GM15510 (cell line): ENCODE results near the gene AAMP.

Experiments
- POLR2A ChIP-seq: IDR thresholded peaks from 3 replicates; pipeline ENCODE4 v1.6.1; 2011; ENCODE audit warnings: borderline replicate concordance; ENCODE audit not compliant: insufficient read length; ENCODE audit errors: extremely low read depth

AAMP gene

DNA sequence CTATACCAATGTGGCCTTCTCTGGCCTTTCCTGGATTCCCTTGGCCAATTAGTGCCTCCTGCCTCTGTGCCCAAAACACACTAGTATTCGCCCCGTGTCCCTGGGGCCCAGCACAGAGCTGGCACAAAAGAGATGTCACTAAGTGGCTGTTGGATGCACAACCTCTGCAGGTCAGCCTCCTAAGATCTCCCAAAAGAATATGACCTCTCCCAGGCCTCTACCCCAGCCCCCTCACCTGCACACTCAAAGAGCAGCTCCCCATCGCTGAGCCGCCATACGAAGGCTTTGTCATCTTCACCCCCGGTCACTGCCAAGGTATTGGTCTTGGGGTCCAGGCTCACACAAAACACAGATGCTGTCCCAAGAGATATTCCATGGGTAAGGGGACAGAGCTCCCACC, 2.7 kb downstream of the AAMP start:
- no peak for TF ChIP-seq POLR2A

DNA sequence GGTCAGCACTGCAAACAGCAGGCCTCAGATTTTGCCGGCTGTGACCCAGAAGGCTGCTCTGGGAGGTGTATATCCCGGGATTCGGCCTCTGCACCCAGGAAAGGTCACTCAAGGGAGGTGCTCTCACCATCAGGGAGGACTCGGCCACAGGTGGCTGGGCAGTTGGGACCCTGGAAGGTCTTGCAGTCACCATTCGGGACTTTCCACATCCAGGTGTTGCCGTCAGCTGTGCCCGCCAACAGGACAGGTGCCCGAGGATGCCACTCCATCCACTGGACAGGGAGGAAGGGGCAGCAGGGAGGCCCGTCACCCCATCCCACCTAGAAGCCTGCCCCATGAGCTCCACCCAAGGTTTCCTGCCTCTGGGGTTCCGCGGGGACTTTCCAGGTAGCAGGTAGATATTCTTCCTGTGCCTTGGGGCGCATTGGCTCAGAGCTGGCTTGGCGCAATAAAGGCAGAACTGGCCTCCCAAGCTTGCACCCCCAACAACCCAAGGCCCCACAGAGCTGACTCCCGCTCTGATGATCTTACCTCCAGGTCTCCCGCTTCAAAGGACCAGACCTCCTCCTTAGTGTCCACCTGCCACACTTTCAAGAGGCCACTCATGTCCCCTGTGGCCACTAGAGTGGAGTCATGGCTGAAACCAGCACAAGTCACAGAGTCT, 3.5 kb downstream of the AAMP start:
- no peak for TF ChIP-seq POLR2A

DNA sequence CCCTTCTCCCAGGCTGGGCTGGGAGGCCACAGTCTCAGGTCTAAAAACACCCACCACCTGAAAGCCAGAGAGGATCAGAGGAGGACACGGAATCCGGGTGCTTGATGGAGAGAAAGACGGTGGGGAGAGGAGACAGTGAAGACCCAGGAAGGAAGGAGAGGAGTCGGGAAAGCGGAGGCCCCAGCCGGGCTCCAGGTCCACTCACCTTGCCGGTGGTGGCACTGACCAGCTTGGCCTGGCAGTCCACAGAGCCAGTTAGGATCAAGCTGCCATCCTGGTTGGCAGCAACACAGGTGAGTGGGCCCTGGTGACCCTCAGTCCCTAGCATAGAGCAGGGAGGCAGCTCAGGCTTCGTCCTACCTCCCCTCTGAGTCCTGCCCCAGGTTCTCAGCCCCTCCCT, 4.3 kb downstream of the AAMP start:
- TF ChIP-seq POLR2A = no peak

DNA sequence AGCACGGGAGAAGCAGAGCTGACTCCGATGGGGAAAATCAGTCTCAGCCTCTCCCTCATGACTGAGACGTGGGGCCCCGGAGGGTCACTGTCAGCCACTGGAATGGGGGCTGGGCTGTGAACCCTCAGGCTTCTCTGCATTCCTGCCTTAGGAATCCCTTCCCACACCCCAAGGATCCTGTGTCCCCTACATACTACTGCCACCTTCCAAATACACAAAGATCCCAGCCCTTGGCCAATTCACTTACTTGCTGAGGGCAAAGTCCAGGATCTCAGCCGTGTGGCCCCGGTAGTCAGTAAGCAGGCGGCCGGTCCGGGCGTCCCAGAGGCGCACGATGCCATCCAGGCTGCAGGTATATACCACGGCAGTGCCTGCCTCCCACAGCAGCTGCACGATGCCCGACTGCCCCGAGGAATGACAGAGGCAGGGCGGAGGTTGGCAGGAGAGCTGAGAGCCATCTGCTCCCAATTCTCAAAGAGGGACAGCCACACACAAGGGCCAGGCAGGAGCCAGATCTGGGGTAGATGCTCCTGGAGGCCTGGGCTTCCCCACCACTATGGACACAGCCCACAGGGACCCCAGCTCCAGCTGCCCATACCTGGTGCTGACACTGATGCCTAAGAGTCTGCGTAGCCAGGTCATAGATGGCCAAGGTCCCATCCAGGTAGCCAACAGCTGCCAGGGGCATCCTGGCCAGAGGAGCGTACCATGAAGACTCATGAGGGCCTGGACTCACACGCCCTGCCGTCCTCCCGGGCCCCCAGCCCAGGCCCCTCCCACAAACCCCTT, 5.0 kb downstream of the AAMP start:
- TF ChIP-seq POLR2A = no peak

DNA sequence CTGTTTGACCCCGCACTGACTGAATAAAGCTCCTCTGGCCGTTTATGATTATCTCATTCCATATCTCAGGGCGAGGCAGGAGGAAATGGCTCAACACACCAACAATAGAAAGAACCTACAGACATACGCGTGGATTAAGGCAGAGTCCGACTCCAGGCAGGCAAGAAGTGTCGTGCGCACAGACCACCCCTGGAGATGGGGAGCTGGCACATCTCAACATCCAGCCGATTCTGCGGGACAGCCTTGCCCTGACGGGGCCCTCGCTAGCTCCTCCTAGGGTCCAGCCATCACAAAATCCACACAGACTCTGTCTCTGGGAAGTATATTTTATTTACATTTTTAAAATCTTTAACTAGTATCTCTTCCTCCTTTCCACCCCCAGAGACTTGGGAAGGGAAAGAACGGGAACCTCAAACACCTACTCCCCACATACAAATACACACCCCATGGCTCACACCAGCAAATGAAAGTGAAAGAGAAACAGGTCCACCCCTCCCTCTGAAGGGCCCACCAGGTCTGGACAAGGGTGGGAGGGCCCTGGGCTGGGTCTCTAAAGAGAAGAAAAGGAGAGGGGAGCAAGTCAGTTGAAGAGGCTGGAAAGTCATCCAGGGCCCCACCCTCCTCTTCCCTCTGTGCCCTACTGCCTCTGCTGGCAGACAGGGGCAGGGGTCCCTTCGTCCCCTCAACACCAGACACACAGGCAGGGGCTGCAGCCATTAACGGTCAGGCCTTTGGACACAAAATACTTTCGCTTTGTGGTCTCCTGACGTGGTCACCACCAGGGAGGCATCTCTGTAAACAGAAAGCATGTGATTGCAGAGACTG, 5.9 kb downstream of the AAMP start:
- no peak for TF ChIP-seq POLR2A

DNA sequence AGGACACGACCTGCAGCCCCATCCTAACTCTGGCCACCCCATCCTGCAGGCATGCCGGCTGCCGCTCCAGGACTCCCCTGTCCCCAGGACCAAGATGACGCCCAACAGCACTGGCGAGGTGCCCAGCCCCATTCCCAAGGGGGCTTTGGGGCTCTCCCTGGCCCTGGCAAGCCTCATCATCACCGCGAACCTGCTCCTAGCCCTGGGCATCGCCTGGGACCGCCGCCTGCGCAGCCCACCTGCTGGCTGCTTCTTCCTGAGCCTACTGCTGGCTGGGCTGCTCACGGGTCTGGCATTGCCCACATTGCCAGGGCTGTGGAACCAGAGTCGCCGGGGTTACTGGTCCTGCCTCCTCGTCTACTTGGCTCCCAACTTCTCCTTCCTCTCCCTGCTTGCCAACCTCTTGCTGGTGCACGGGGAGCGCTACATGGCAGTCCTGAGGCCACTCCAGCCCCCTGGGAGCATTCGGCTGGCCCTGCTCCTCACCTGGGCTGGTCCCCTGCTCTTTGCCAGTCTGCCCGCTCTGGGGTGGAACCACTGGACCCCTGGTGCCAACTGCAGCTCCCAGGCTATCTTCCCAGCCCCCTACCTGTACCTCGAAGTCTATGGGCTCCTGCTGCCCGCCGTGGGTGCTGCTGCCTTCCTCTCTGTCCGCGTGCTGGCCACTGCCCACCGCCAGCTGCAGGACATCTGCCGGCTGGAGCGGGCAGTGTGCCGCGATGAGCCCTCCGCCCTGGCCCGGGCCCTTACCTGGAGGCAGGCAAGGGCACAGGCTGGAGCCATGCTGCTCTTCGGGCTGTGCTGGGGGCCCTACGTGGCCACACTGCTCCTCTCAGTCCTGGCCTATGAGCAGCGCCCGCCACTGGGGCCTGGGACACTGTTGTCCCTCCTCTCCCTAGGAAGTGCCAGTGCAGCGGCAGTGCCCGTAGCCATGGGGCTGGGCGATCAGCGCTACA, 7.0 kb downstream of the AAMP start:
- TF ChIP-seq POLR2A = no peak

DNA sequence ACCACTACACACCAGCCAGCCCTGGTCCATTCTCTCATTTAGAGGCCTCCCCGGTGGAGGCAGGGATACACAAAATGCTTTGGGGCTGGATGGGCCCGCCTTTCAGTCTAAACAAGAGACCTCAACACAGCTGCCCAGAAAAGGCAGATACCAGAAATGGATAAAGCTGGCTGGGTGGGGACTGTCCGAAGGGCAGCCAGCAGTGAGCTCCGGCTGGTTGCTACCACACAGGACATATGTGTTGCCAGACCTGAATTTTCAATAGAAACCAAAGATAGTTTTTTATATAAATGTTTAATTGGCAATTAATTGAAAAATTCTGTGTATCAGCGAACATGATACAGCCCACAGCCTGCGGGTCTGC, 7.7 kb downstream of the AAMP start:
- TF ChIP-seq POLR2A = no peak

DNA sequence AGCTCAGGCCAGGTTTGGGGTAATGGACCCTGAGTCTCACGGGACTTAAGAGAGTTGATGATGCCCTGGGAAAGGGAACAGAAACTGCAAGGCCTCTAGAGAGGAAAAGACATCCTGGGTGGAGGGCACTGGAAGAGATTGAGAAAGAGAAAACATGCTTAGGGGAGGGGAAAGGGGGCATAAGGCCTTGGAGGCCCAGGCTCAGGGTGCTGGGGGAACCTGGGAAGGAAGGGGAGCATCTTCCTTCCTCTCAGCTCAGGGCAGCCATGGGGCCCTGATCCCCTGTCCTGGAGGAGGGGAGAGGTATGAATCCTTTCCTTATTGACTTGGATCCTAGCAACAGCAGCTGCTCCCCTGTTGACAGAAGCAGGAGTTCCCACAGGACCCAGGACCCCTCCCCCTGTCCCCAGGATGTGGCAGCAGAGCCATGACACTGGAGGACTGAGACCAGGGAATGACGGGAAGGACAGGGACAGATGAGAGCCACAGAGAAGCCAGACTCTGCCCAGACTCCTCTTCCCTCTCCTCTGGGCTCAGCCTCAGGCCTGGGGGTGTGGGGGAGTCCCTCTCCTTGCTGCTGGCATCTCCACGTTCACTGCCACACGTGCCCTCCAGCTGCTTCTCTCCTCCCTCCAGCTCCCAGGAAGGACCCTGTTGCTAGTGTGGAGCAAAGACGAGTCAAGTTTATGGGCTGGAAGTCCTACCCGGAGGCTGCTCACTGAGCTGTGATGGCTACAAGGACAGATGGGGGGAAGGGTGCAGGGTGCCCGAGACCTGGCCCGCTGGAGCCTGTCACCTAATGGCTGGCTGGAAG, 8.3 kb downstream of the AAMP start:
- TF ChIP-seq POLR2A = no peak

DNA sequence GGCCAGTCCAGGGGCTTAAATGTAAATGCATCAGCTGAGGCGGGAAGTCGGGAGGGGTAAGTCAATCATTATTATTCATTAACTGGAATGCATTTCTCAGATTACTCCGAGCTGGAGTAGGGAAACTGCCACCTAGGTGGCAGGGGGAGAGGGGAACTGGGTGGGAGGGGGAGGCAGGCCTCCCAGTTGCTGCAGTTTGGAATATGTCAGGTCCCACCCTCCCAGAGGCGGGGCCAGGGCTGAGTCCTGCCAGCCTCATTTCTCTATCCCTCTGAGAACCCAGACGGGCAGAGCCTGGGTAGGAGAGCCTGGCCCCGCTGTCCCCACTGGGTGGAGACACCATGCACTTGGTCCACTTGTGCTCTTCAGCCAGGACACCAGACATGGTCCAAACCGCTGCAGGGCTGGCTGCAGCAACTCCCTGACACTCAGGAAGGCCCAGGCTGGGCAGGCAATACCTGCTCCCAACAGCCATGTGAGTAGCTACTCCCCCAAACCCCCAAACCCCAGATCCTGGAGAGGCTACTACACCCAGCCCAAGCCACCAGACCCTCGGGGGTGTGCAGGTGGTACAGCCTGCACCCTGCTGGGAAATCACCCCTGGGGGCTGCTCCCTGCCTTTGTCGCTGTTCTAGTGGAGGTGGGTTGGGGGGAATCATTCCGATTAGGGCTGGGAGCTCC, 9.1 kb downstream of the AAMP start, which contains the start of gene GPBAR1:
GPBAR1 (plus strand) TSS at position 274 of the 681 bp plus-strand sequence. CDS start 1,710 bp downstream, outside the sequence.
- TF ChIP-seq POLR2A = no peak

DNA sequence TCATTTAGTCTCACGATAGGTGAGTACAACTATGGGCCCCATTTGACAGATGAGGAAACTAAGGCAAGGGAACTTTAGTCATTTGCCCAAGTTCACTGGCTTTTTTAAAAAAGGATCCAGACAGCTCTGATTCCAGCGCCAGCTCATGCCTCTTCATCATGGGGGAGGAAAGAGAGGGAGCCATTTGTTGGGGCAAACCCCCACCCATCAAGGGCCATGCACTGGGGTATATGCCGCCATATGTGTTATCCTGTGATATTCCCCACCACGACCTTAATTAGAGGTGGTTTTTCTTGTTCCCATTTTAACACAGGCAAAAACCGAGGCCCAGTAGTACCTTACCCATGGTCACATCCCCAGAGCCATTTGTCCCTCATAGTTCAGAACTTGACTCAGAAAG, 9.8 kb downstream of the AAMP start:
- TF ChIP-seq POLR2A = no peak

DNA sequence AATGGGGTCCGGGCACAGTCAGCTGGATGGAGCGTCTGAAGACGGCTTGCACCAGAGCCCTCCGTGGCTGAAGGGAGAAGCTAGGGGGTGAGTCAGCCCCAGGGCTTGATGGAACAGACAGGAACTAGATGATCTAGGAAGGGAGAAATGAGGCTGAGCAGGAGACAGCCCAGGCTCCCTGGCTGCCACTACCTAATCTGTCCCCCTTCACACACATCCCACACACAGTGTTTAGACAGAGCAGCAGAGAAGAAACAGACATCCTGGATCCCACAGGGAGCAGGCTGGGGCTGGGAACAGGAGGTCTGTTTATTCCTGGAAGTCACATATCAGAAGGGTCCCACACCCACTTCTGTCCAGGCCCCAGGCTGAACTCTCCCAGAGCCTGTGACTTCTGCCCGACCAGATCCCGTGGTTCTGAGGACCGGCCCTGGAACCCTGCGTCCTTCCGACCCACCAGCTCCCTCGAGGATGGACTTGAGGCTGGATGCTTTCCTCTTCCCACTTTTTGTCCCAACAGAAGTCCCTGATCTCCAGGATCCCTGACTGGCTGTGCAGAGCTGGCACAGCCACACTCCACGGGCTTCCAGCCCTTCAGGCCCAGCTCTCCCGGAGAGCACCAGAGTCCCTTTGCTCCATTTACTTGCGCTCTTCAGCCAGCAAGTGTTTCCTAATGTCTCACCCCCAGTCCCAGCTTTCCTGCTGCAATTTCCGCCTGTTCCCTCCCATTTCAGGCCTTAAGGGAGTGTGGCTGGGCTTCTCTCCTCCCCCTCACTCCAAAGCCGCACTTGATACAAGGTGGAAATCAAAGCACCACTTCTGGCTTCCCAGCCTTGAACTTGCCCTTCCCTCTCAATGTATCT, 10.6 kb downstream of the AAMP start:
- TF ChIP-seq POLR2A = no peak

DNA sequence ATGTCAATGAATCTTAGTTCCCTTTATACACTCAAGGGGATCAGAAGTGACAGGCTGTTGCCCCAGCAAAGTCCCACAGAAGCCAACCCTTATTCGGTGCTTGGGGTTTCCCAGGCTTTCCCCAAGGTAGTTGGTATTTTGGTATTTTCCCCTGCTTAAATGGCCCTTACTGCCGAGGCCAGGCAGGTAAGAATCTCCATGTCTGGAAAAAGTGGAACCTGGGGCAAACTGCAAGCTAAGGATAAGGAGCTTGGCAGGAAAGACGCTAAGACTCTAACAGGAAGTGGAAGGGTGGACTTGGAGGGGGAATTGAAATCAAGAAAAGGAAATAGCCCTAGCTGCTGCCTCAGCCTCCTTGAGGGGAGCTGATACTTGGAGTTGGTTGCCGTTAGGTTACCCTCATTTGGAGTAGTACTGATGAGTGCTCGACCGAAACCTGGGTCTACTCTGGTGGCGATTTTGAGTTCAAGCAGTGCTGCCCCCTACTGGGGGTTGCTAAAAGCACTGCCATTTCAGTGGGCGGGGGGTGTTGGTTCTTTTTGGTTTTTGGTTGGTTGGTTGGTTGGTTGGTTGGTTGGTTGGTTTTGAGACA, 12.5 kb downstream of the AAMP start:
- no peak for TF ChIP-seq POLR2A
